22Rv1 (cell line): ENCODE measurements around the gene SLC2A2.

Source experiments
- H3K27ac ChIP-seq: fragments of 450-650 bp; 2 replicates; pipeline ENCODE4 v1.5.1; 2017
- ZFX ChIP-seq: fragments of 450-650 bp; IDR thresholded peaks from 2 replicates; pipeline ENCODE4 v1.6.1; 2017; ENCODE audit warnings: antibody characterized with exemption, borderline replicate concordance
- TF ChIP-seq, protein P1 (sequence below): fragments of 450-650 bp; IDR thresholded peaks from 2 replicates; pipeline ENCODE4 v1.5.1; 2017; ENCODE audit warnings: mild to moderate bottlenecking

The SLC2A2 gene

DNA sequence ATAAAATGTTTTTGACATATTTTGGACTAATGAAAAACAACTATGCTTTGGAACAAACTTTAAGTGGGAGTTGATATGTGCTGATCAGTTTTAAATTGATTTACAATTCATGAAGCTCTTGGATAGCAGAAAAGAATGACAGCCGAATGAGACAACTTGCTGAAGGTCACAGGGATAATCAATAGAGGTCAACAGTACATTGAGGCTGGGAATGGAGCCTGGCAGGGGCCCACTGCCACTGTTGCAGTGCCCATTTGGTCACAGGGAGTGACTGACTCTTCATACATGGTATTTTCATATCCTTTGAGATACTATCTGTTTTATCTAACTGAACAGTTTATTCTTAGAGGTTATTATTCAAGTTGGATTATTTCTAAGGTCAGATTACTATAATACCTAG is 59.4 kb downstream of the SLC2A2 start:
- TF ChIP-seq ZFX, result no peak
- TF ChIP-seq, protein P1, sequence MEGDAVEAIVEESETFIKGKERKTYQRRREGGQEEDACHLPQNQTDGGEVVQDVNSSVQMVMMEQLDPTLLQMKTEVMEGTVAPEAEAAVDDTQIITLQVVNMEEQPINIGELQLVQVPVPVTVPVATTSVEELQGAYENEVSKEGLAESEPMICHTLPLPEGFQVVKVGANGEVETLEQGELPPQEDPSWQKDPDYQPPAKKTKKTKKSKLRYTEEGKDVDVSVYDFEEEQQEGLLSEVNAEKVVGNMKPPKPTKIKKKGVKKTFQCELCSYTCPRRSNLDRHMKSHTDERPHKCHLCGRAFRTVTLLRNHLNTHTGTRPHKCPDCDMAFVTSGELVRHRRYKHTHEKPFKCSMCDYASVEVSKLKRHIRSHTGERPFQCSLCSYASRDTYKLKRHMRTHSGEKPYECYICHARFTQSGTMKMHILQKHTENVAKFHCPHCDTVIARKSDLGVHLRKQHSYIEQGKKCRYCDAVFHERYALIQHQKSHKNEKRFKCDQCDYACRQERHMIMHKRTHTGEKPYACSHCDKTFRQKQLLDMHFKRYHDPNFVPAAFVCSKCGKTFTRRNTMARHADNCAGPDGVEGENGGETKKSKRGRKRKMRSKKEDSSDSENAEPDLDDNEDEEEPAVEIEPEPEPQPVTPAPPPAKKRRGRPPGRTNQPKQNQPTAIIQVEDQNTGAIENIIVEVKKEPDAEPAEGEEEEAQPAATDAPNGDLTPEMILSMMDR, result no peak
- H3K27ac ChIP-seq, result no peak overlapping the region

DNA sequence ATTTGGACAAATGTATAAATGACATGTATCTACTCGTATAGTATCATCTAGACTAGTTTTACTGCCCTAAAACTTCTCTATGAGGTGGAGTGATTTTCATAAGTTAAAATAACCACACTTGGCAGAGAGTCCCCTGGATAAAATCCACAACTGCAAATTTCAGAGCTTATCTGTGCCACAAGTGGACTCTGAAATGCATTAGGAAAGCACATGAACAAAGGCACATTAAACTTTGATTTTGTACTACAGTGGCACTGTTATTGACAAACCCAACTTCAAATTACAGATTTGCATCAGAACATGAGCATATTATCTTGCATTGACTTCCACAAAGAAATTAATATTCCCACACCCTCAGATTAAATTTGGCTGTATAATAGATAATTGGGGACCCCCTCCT is 60.0 kb downstream of the SLC2A2 start:
- TF ChIP-seq ZFX, result no peak
- TF ChIP-seq, protein P1, result no peak
- H3K27ac ChIP-seq, result no peak overlapping the region

DNA sequence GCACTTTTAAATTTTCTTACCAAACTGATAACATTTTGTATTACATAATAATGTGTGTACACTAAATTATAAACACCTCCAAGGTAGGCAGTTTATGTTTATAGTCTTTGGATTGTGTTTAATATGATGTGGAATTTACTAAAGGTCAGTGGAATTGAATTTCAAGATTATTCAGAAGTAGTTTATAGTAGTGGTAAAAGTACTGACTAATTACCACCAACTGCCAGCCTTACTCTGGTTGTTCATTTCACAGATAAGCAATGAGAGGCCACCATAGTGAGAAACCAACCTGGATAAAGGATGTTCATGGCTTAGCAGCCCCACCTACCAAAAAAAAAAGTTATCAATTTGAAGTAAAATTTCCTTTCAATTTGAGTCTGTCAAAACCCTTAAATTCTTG is 64.1 kb downstream of the SLC2A2 start:
- H3K27ac ChIP-seq, result no peak overlapping the region
- no peak for TF ChIP-seq ZFX
- TF ChIP-seq, protein P1, result no peak

DNA sequence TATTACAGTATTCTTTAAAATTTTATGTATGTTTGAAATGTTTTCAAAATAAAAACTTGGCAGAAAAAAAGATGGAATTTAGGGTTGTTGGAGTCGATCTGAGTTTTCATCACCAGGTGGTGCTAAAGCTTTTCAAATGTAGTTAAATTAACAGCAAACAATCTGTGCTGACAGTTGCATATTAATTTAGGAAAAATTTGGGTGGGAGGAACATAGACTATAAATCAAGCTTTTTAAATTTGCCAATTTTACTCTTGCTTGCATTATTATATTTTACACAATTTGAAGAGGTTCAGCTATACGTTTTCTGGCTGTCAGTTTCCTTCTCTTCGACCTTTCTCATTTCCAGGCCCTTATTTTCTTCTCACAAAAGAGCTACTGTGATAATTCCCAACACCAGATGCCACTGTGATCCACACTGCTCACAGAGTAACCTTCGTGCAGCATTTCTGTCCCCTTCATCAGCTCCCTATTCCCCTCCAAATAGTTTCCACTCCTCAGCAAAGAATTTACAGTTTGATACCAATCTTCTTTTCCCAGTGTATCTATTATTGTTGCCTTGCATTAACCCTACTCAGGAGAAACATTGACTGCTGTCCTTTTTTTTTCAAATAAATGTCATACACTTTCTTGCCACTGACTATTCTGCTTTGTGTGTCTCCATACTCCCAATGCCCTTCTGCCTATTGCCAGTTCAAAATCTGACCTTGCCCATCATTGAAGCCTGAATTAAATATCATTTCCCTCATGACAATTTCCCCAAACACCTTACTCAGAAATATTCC is 64.7 kb downstream of the SLC2A2 start:
- no peak overlapping the region for H3K27ac ChIP-seq
- TF ChIP-seq, protein P1, result peak; percentile 74
- no peak for TF ChIP-seq ZFX

DNA sequence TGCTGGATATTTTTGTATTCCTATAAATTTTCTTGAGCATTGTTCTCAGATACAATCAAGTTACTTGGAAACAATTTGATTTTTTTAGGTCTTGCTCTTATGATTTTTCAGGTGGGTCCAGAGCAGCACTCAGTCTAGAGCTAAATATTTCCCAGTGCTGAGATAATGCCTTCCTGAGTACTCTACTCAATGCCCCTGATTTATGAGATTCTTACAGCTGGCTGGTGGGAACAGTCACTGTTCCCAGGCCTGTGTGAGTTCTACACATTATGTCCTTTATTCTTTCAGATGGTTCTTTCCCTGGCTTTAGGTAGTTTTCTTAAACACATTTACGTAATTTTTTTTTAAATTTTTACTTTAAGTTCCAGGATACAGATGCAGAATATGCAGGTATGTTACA is 67.1 kb downstream of the SLC2A2 start:
- TF ChIP-seq ZFX, result no peak
- TF ChIP-seq, protein P1, result no peak
- H3K27ac ChIP-seq, result no peak overlapping the region

DNA sequence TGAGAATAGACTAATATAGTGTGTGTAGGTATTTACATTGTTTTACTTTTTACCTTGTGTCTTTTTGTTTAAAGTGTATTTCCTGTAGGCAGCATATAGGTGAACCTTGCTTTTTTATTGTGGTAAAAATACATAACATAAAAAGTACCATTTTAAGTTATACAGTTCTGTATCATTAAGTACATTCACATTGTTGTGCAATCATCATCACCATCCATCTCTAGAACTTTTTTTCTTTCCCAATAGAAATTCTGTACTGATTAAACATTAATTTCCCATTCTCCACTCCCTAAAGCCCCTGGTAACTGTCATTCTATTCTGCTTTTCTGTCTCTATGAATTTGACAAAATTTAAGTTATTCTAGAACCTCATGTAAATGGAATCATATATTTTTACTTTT is 69.9 kb downstream of the SLC2A2 start:
- TF ChIP-seq, protein P1, result no peak
- no peak for TF ChIP-seq ZFX

DNA sequence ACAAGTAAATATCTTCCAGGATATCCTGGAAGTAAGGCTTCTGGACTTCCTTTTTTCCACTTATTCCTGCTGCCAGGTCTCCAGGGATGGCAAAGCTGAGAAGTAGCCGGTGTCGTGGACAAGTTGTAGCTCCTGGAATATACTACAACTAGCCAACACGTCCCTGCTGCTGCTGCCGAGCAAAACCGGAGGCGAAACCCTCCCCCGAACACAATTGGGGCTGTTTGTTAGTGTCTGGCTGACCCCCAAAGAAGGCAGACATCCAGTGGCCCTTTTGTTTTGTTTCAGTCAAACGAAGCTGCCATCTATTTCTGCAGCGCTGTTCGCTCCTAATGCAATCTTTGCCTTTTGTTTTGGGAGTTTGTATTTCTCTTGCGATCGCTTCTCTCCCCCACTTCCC is 72.8 kb downstream of the SLC2A2 start:
- no peak overlapping the region for H3K27ac ChIP-seq

More for the DNA sequence above, 69.9 kb downstream of the SLC2A2 start:
- no peak overlapping the region for H3K27ac ChIP-seq

More for the DNA sequence above, 72.8 kb downstream of the SLC2A2 start:
- TF ChIP-seq ZFX, result no peak
- TF ChIP-seq, protein P1, result no peak
